GM18505 (cell line): ENCODE results near the gene HCFC1.

Experiments used
- ATAC-seq: cut with Tn5 transposase; IDR thresholded peaks from one replicate; pipeline ENCODE4 v1.9.1; 2021; ENCODE audit not compliant: unreplicated experiment
- POLR2A ChIP-seq: IDR thresholded peaks from 4 replicates; pipeline ENCODE4 v1.6.1; 2011; ENCODE audit warnings: borderline replicate concordance; ENCODE audit not compliant: insufficient read depth, insufficient read length; ENCODE audit errors: extremely low read depth

The HCFC1 gene

GRCh38 chrX:153972368-153973126 lies 929 bp upstream of the HCFC1 start, which contains the start of gene TMEM187:
Gene TMEM187, plus strand, starts transcription at chrX:153972754. Its CDS starts 9,309 bp downstream, at chrX:153982063.
- ATAC-seq = peak; percentile 59
- peak; percentile 48 for TF ChIP-seq POLR2A

- peak; percentile 44 for ATAC-seq
- TF ChIP-seq POLR2A = peak; percentile 65
Observed at GRCh38 chrX:153971124-153971449, 531 bp downstream of the HCFC1 start.

GRCh38 chrX:153970357-153971123 lies 1.1 kb downstream of the HCFC1 start:
- TF ChIP-seq POLR2A = no peak
- peak; percentile 2 for ATAC-seq

- no peak for ATAC-seq
Observed at GRCh38 chrX:153969904-153970356, 1.7 kb downstream of the HCFC1 start.

GRCh38 chrX:153969125-153969903 lies 2.3 kb downstream of the HCFC1 start:
- no peak for TF ChIP-seq POLR2A
- no peak for ATAC-seq

More at GRCh38 chrX:153969904-153970356, 1.7 kb downstream of the HCFC1 start:
- TF ChIP-seq POLR2A = no peak

- TF ChIP-seq POLR2A = no peak
- no peak for ATAC-seq
Observed at GRCh38 chrX:153968754-153969124, 2.9 kb downstream of the HCFC1 start.

GRCh38 chrX:153968255-153968654 lies 3.4 kb downstream of the HCFC1 start:
- ATAC-seq = no peak
- TF ChIP-seq POLR2A = no peak

- no peak for TF ChIP-seq POLR2A
- ATAC-seq = no peak
Observed at GRCh38 chrX:153967536-153968224, 3.9 kb downstream of the HCFC1 start.

GRCh38 chrX:153966841-153967535 lies 4.6 kb downstream of the HCFC1 start:
- ATAC-seq = no peak
- TF ChIP-seq POLR2A = no peak

GRCh38 chrX:153966283-153966688 lies 5.3 kb downstream of the HCFC1 start:
- no peak for ATAC-seq
- TF ChIP-seq POLR2A = no peak

GRCh38 chrX:153965406-153965805 lies 6.2 kb downstream of the HCFC1 start:
- no peak for TF ChIP-seq POLR2A
- no peak for ATAC-seq

- ATAC-seq = no peak
Observed at GRCh38 chrX:153964105-153964504, 7.5 kb downstream of the HCFC1 start.

GRCh38 chrX:153963546-153963945 lies 8.1 kb downstream of the HCFC1 start:
- TF ChIP-seq POLR2A = no peak
- no peak for ATAC-seq

More at GRCh38 chrX:153964105-153964504, 7.5 kb downstream of the HCFC1 start:
- TF ChIP-seq POLR2A = no peak

GRCh38 chrX:153961292-153961691 lies 10.3 kb downstream of the HCFC1 start:
- no peak for TF ChIP-seq POLR2A
- ATAC-seq = no peak
